ENCODE measurements around the gene GALNT13. TPM values are rescaled to one million over a fixed set of nuclear protein-coding genes. Genes with fewer than 3 reads are reported as not detected.

GALNT13 gene
- total RNA-seq, 1 donor = 1.7 TPM

DNA sequence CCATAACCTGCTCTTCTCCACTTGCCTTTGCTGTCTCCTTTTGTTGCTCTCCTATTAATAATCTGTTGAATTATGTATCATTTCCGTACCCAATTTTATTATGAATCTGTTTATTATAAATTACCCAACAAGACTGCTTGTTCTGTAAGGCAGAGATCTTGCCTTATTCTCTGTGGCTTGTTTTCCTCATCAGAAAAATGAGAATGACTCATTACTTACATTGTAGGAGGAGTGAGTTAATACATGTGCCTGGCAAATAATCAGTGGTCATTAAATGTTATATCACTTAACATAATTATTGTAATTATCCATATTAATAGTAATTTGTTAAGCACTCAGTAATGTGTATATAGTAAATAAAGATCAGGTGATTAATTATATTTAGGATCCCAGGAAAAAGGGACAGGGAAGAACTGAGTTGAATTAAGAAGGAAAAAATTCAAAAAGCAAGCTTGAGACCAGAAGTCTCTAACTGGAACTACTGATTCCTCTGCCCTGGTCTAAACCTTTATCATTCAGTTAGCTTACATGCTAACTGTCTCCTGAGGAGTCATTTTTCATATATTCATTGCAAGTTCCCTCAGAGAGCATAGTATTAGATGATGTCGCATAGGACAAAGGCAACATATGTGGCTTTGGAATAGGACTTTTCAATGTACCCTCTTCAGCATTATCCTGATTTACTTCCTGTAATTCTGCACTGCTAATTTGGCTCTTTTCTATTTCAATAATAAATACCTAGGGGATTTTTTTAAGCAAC lies 335.7 kb downstream of the GALNT13 start:
- TF ChIP-seq, protein P1, sequence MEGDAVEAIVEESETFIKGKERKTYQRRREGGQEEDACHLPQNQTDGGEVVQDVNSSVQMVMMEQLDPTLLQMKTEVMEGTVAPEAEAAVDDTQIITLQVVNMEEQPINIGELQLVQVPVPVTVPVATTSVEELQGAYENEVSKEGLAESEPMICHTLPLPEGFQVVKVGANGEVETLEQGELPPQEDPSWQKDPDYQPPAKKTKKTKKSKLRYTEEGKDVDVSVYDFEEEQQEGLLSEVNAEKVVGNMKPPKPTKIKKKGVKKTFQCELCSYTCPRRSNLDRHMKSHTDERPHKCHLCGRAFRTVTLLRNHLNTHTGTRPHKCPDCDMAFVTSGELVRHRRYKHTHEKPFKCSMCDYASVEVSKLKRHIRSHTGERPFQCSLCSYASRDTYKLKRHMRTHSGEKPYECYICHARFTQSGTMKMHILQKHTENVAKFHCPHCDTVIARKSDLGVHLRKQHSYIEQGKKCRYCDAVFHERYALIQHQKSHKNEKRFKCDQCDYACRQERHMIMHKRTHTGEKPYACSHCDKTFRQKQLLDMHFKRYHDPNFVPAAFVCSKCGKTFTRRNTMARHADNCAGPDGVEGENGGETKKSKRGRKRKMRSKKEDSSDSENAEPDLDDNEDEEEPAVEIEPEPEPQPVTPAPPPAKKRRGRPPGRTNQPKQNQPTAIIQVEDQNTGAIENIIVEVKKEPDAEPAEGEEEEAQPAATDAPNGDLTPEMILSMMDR (IDR thresholded peaks at IDR 0.05; ENCODE audit: insufficient read depth, low read depth, low read length) = no peak
- peak; percentile 16 for DNase-seq (ENCODE audit: low read depth)
- no peak overlapping the region for H3K4me3 ChIP-seq (ENCODE audit: low read depth, low read length)

- TF ChIP-seq, protein P1 (IDR thresholded peaks at IDR 0.05; ENCODE audit: insufficient read depth, low read depth, low read length) = no peak
- no peak overlapping the region for H3K4me3 ChIP-seq (ENCODE audit: low read depth, low read length)
- no peak for DNase-seq (ENCODE audit: low read depth)
Observed at GRCh38 chr2:154223726-154224125, 352.0 kb downstream of the GALNT13 start.

DNA sequence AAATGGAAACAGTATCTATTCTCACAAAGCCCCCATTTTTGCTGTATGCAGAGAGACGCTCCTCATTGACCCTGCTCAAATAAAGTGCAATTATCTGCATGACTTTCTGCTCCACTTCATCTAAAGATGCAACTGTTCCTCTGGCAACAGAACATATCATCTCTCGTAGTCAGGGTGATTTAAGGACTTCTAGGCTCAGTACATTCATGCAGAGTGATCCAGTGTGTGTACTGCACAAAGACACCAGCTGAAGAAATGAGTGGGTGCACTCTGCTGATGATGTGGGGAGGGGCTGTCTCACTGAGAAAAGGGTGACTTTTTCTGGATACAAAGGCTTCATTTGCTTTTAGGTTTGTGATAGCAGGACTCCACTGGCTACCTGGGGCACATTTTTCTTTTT lies 355.2 kb downstream of the GALNT13 start:
- no peak for DNase-seq (ENCODE audit: low read depth)
- TF ChIP-seq, protein P1 (IDR thresholded peaks at IDR 0.05; ENCODE audit: insufficient read depth, low read depth, low read length) = no peak
- no peak overlapping the region for H3K4me3 ChIP-seq (ENCODE audit: low read depth, low read length)

- DNase-seq (ENCODE audit: low read depth) = no peak
- H3K4me3 ChIP-seq (ENCODE audit: low read depth, low read length) = no peak overlapping the region
- TF ChIP-seq, protein P1 (IDR thresholded peaks at IDR 0.05; ENCODE audit: insufficient read depth, low read depth, low read length) = no peak
Observed at GRCh38 chr2:154228566-154229280, 357.0 kb downstream of the GALNT13 start.

GRCh38 chr2:154229966-154230365 lies 358.2 kb downstream of the GALNT13 start:
- TF ChIP-seq, protein P1 (IDR thresholded peaks at IDR 0.05; ENCODE audit: insufficient read depth, low read depth, low read length) = no peak

GRCh38 chr2:154231021-154231420 lies 359.3 kb downstream of the GALNT13 start:
- DNase-seq (ENCODE audit: low read depth) = no peak
- no peak overlapping the region for H3K4me3 ChIP-seq (ENCODE audit: low read depth, low read length)
- TF ChIP-seq, protein P1 (IDR thresholded peaks at IDR 0.05; ENCODE audit: insufficient read depth, low read depth, low read length) = no peak

More at GRCh38 chr2:154229966-154230365, 358.2 kb downstream of the GALNT13 start:
- DNase-seq (ENCODE audit: low read depth) = no peak
- H3K4me3 ChIP-seq (ENCODE audit: low read depth, low read length) = no peak overlapping the region
